ENCODE results near the gene ALG5.
A peak's percentile ranks its signal among the peaks of the same experiment; 100 is the strongest.

Gene ALG5

DNA sequence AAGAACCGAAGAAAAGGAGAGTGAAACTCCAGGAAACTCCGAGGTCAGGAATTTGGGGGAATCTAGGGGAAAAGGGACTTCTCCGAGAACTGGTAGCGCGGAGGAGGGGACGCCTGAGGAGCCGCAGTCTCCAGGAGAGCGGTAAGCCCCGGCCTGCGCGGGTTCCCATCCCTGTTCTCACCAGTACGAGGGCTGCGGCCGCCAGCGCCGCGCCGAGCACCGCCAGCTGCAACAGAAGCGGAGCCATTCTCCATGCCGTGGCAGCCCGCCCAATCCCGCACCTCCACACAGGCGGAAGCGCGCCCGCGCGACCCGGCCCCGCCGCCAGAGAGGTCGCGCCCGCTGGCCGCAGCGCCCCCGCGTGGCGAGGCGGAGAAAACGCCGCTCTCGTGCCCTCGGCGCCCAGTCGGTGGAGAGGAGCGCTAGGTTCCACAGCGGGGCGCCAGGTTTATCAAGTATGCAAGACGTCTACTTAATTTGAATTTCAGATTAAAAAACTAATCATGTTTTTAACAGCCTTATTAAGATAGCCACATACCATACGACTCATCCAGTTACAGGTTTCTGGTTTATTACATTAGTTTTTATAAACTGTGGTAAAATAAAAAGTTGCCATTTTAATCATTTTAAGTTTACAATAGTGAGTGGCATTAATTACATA, at the start of gene ALG5:
Gene ALG5 (minus strand): TSS at position 287 of the 661 bp plus-strand sequence. CDS start 40 bp downstream, at position 247.
- in situ Hi-C loops (cut with HindIII; ENCODE audit: low pct_unique_long_range_greater_than_20kb, low sequenced_read_pairs) = no loop called here
- peak; percentile 56 to 89 for DNase-seq (ENCODE audit: low read depth in 1 of 2, low spot score in 1 of 2)
- TF ChIP-seq JUND (IDR thresholded peaks at IDR 0.05; ENCODE audit: low read depth) = no peak

- DNase-seq (ENCODE audit: low read depth in 1 of 2, low spot score in 1 of 2) = no peak
- TF ChIP-seq JUND (IDR thresholded peaks at IDR 0.05; ENCODE audit: low read depth) = no peak
- in situ Hi-C loops (cut with HindIII; ENCODE audit: low pct_unique_long_range_greater_than_20kb, low sequenced_read_pairs) = no loop called here
Observed at GRCh38 chr13:37047846-37048245, 48.7 kb upstream of the ALG5 start.

GRCh38 chr13:37047032-37047431, 47.9 kb upstream of the ALG5 start:
- in situ Hi-C loops (cut with HindIII; ENCODE audit: low pct_unique_long_range_greater_than_20kb, low sequenced_read_pairs) = no loop called here
- no peak for DNase-seq (ENCODE audit: low read depth in 1 of 2, low spot score in 1 of 2)
- no peak for TF ChIP-seq JUND (IDR thresholded peaks at IDR 0.05; ENCODE audit: low read depth)

DNA sequence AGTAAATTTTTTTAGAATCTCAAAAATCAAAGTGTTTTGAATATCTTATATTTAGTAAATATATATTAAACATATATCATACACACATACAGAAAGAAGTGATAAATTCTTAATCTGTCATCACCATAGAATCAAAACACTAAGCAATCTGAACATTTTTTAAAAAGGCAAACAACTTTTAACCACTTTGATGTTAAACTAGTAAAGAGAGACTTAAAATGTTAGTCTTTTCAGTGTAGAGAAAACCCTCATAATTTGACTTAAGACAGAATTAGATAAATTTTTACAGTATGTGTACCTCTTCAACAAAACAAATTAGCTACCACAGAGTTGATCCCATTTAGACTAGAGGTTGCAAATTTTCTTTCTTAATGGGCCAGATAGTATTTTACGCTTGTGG, 46.9 kb upstream of the ALG5 start:
- no peak for DNase-seq (ENCODE audit: low read depth in 1 of 2, low spot score in 1 of 2)
- in situ Hi-C loops (cut with HindIII; ENCODE audit: low pct_unique_long_range_greater_than_20kb, low sequenced_read_pairs) = no loop called here
- TF ChIP-seq JUND (IDR thresholded peaks at IDR 0.05; ENCODE audit: low read depth) = no peak

- in situ Hi-C loops (cut with HindIII; ENCODE audit: low pct_unique_long_range_greater_than_20kb, low sequenced_read_pairs) = no loop called here
Observed at GRCh38 chr13:37040789-37041188, 41.6 kb upstream of the ALG5 start.

DNA sequence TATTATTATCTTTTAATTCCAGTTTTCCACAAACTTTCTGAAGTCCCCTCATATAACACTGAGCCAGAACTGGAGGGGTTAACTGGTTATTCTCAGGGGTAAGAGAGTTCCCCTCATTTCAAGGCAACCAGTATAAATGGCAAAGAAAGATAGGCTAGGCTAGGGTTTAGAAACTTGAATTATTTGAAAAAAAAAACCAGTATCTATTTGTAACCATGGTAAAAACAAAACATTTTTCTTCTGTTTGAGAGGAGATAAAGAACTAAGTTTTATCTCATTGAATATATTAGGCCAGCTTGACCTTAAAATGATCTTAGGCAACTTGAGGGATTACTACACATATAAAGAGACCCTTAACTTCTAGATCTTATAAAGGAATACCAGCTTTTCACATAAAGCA, 40.8 kb upstream of the ALG5 start:
- no peak for TF ChIP-seq JUND (IDR thresholded peaks at IDR 0.05; ENCODE audit: low read depth)
- no peak for DNase-seq (ENCODE audit: low read depth in 1 of 2, low spot score in 1 of 2)
- in situ Hi-C loops (cut with HindIII; ENCODE audit: low pct_unique_long_range_greater_than_20kb, low sequenced_read_pairs) = no loop called here

More at GRCh38 chr13:37040789-37041188, 41.6 kb upstream of the ALG5 start:
- no peak for DNase-seq (ENCODE audit: low read depth in 1 of 2, low spot score in 1 of 2)
- no peak for TF ChIP-seq JUND (IDR thresholded peaks at IDR 0.05; ENCODE audit: low read depth)

- no peak for DNase-seq (ENCODE audit: low read depth in 1 of 2, low spot score in 1 of 2)
- in situ Hi-C loops (cut with HindIII; ENCODE audit: low pct_unique_long_range_greater_than_20kb, low sequenced_read_pairs) = no loop called here
- TF ChIP-seq JUND (IDR thresholded peaks at IDR 0.05; ENCODE audit: low read depth) = no peak
Observed at GRCh38 chr13:37037241-37037640, 38.1 kb upstream of the ALG5 start.

GRCh38 chr13:37029617-37030016, 30.5 kb upstream of the ALG5 start:
- in situ Hi-C loops (cut with HindIII; ENCODE audit: low pct_unique_long_range_greater_than_20kb, low sequenced_read_pairs) = no loop called here

DNA sequence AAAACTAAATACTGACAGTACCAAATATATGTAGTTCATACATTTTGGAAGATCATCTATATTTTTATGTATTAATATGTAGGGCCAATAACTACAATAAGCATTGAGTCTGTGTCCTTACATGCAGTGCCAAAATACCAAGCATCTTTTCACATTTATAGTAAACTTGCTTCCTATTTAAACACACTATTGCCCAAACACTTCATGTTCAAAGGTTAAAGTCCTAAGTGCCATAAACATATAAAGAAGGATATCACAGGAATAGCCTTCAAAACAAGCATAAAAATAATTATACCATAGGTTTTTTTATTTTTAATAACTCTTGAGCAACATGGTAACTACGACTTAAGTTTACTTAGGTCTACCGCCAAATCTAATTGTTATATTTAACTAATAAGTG, 28.5 kb upstream of the ALG5 start:
- no peak for DNase-seq (ENCODE audit: low read depth in 1 of 2, low spot score in 1 of 2)
- in situ Hi-C loops (cut with HindIII; ENCODE audit: low pct_unique_long_range_greater_than_20kb, low sequenced_read_pairs) = no loop called here
- TF ChIP-seq JUND (IDR thresholded peaks at IDR 0.05; ENCODE audit: low read depth) = no peak

More at GRCh38 chr13:37029617-37030016, 30.5 kb upstream of the ALG5 start:
- no peak for DNase-seq (ENCODE audit: low read depth in 1 of 2, low spot score in 1 of 2)
- TF ChIP-seq JUND (IDR thresholded peaks at IDR 0.05; ENCODE audit: low read depth) = no peak

- in situ Hi-C loops (cut with HindIII; ENCODE audit: low pct_unique_long_range_greater_than_20kb, low sequenced_read_pairs) = no loop called here
- TF ChIP-seq JUND (IDR thresholded peaks at IDR 0.05; ENCODE audit: low read depth) = no peak
- DNase-seq (ENCODE audit: low read depth in 1 of 2, low spot score in 1 of 2) = no peak
Observed at GRCh38 chr13:37026771-37027170, 27.6 kb upstream of the ALG5 start.

GRCh38 chr13:37023871-37024270, 24.7 kb upstream of the ALG5 start:
- DNase-seq (ENCODE audit: low read depth in 1 of 2, low spot score in 1 of 2) = no peak
- in situ Hi-C loops (cut with HindIII; ENCODE audit: low pct_unique_long_range_greater_than_20kb, low sequenced_read_pairs) = no loop called here
- TF ChIP-seq JUND (IDR thresholded peaks at IDR 0.05; ENCODE audit: low read depth) = no peak

- in situ Hi-C loops (cut with HindIII; ENCODE audit: low pct_unique_long_range_greater_than_20kb, low sequenced_read_pairs) = no loop called here
- no peak for TF ChIP-seq JUND (IDR thresholded peaks at IDR 0.05; ENCODE audit: low read depth)
- no peak for DNase-seq (ENCODE audit: low read depth in 1 of 2, low spot score in 1 of 2)
Observed at GRCh38 chr13:37014609-37015008, 15.5 kb upstream of the ALG5 start.

DNA sequence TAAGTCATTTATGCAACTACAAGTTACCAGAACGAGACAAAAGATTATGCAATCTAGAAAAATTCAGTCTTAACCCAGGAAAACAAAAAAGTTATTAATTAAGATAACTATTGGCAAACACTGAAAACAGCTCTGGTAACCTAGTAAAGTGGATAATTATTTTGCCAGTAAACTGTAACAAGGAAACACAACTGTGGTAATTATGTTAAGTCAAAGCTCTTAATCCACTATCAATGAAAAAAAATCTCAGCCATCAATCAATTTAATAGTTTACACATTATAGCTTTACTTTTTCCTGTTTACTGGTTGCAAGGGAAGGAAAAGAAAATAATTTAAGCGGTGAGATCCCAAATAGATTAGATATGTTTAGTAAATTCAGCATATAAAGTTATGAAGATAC, 12.6 kb upstream of the ALG5 start:
- in situ Hi-C loops (cut with HindIII; ENCODE audit: low pct_unique_long_range_greater_than_20kb, low sequenced_read_pairs) = no loop called here
- no peak for DNase-seq (ENCODE audit: low read depth in 1 of 2, low spot score in 1 of 2)
- no peak for TF ChIP-seq JUND (IDR thresholded peaks at IDR 0.05; ENCODE audit: low read depth)

- DNase-seq (ENCODE audit: low read depth in 1 of 2, low spot score in 1 of 2) = no peak
- TF ChIP-seq JUND (IDR thresholded peaks at IDR 0.05; ENCODE audit: low read depth) = no peak
- in situ Hi-C loops (cut with HindIII; ENCODE audit: low pct_unique_long_range_greater_than_20kb, low sequenced_read_pairs) = no loop called here
Observed at GRCh38 chr13:37011002-37011401, 11.9 kb upstream of the ALG5 start.

Data from T47D (cell line).